Measurements from ENCODE around the gene SLCO4C1.
"Not testable (repeated sequence)": the region's sequence is repeated elsewhere in the genome, so short reads cannot be mapped to it uniquely, and the experiment has no call there.

SLCO4C1 gene, protein sequence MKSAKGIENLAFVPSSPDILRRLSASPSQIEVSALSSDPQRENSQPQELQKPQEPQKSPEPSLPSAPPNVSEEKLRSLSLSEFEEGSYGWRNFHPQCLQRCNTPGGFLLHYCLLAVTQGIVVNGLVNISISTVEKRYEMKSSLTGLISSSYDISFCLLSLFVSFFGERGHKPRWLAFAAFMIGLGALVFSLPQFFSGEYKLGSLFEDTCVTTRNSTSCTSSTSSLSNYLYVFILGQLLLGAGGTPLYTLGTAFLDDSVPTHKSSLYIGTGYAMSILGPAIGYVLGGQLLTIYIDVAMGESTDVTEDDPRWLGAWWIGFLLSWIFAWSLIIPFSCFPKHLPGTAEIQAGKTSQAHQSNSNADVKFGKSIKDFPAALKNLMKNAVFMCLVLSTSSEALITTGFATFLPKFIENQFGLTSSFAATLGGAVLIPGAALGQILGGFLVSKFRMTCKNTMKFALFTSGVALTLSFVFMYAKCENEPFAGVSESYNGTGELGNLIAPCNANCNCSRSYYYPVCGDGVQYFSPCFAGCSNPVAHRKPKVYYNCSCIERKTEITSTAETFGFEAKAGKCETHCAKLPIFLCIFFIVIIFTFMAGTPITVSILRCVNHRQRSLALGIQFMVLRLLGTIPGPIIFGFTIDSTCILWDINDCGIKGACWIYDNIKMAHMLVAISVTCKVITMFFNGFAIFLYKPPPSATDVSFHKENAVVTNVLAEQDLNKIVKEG

GRCh38 chr5:102296178-102296817 is at the start of gene SLCO4C1:
SLCO4C1 (minus strand) TSS chr5:102296284; CDS start chr5:102296262, 22 bp downstream.
- DNase-seq: peak; percentile 77

DNA sequence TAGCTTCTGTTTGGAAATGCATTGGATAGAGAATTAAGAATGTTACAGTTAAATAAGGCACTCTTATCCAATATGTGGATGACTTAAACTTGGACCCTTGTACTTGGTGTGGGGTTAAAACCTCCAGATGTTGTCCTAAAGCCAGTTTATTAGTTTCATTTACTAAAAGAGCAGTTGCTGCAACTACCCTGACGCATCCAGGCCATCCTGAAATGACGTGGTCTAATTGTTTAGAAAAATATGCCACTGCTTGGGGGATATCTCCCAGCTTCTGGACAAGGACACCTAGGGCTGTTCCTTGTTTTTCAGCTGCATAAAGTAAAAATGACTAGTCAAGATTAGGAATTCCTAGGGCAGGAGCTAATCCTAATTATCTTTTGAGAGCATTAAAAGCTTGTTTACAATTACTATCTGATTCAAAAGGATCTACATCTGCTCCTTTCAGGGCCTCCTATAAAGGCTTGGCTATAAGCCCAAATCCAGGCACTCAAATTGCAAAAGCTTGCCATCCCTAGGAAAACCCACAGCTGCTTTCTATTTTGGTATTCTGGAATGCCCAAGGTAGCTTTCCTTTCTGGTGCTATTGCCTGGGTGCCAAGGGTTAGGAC is 45.7 kb upstream of the SLCO4C1 start:
- DNase-seq: no peak

DNA sequence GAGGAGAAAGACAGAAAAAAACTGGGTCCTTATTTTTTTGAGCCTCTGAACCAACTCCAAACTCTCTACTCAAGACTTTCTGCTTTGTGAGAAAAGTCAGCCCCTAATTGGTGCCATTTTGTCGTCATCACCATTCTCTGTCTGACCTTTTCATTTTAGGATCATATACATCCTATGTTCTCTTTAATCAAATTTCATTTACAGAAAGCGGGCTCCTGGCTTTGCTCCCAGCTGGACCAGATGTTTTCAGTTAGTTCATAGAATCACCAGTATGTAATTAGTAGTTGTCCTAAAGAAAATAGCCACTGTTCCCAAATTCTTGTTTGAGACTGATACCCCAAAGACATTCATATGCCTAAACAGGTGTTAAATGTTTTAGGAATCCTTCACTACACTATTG is 28.6 kb upstream of the SLCO4C1 start:
- no peak for DNase-seq

DNA sequence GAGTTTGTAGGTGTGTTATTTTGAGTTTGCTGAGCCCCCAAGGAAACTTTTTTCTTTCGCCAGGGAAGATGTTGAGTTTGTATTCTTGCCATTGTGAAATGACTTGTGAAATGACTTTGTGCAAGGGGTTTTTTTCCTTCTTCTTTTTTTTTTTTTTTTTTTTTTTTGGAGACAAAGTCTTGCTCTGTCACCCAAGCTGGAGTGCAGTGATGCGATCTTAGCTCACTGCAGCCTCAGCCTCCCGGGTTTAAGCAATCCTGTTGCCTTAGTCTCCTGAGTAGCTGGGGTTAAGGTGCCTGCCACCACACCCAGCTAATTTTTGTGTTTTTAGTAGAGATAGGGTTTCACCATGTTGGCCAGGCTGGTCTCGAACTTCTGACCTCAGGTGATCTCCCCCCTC is 22.7 kb upstream of the SLCO4C1 start:
- not testable (repeated sequence) for DNase-seq

DNA sequence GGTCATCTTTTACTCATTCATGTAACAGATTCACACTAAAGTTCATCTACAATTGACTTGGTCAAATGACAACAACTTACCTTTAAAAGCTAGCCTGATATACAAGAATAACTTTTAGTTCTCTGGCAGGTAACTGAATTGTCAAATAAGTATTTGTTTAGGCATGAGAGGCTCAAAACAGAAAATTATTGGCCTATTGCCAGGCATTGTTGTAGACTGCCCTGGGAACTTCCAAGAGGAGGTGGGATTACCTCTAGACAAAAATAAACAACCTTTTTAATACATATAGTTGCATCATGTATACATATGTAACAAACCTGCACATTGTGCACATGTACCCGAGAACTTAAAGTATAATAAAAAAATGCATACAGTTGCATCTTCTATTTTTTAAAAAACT is 18.2 kb upstream of the SLCO4C1 start:
- no peak for DNase-seq

GRCh38 chr5:102313912-102314311 is 17.8 kb upstream of the SLCO4C1 start:
- DNase-seq: no peak

DNA sequence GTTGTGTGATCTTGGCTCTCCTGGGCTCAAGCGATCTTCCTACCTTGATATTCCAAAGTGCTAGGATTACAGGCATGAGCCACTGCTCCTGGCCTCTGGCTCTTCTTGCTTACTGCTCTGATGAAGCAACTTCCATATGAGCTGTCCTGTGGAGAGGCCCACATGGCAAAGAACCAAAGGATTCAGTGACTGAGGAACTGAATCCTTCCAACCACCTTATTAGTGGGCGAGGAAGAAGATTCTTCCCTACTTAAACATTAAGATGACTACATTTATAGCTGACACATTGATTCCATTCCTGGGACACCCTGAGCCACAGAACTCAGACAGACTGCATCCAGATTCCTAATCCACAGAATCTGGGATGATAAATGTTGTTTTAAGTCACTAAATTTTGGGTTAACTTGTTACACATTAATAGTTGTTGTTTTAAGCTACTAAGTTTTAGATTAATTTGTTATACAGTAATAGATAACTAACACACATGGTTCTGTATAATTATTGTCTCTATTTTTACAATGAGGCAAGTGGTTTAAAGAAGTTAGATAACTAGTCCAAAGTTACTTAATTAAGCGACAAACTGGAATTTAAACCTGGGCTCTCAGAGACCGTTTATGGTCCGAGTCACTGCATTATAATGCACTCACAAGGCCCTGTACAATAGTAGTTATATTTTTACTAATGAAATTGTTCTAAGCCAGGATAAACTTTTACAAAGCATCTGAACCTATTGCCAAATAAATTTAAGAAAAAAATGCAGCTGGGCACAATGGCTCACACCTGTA is 16.7 kb upstream of the SLCO4C1 start:
- no peak for DNase-seq

- DNase-seq: no peak
Measured at GRCh38 chr5:102309586-102309985, 13.5 kb upstream of the SLCO4C1 start.

DNA sequence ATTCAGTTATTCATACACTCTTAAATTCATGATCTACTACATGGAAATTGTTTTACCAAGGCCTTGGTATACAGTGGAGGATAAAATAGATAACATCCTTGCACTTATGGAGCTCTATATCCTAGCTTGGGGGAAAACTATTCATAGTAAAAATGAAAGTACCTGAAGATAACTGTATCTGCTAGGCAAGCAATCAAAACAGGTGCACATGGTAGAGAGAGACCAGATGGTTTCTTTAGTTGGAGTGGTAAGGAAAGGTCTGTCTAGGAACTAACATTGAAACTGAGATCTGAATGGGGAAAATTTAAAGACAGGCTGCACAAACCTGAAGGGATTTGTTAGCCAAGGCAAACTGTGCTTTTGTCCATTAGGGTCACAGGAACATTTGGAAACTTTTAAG is 11.1 kb upstream of the SLCO4C1 start:
- DNase-seq: no peak

GRCh38 chr5:102306121-102306520 is 10.0 kb upstream of the SLCO4C1 start:
- DNase-seq: no peak

DNA sequence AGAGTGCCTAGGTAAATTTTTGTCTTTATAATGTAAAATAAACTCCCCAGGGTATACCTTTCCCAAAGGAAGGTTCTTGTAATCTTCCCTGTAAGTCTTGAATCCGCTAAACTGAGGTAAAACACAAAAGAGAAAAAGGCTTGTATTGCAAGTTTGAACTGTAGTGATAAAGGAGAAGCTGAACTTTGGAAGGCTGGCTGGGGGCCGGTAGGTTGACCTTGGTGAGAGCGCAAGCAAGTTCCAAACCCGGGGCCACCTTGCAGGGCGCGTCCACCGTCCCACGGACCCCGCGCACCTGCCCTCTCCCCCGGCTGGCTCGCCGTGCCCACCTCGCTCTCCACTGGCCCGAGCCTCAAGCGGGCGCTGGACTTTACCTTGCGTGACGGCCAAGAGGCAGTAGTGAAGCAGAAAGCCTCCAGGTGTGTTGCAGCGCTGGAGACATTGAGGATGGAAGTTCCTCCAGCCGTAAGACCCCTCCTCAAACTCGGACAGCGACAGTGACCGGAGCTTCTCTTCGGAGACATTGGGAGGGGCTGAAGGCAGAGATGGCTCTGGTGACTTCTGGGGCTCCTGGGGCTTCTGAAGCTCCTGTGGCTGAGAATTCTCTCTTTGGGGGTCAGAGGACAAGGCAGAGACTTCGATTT is 428 bp downstream of the SLCO4C1 start:
- DNase-seq: no peak

DNA sequence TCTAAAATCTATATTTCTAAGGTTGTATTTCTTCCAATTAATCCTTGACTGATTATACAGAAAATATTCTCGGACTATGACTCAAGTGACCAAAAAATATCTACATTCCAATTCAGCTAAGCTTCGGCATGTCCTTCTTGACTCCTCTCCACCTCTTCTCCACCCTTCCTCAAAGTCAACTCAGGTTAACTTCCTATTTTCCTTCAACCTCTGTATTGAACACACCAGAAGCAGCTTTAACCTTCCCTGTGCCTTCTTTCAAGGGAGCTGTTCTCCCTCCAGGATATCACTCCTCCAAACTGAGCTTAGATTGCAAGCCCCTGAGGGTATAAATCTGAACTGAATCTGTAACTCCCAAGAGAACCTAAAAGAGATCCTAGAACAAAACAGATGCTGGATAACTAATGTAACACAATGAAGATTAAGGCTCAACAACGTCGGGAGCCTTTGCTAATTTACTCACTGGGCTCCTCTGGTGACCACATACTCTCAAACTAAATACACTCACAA is 1.1 kb downstream of the SLCO4C1 start:
- DNase-seq: no peak

DNA sequence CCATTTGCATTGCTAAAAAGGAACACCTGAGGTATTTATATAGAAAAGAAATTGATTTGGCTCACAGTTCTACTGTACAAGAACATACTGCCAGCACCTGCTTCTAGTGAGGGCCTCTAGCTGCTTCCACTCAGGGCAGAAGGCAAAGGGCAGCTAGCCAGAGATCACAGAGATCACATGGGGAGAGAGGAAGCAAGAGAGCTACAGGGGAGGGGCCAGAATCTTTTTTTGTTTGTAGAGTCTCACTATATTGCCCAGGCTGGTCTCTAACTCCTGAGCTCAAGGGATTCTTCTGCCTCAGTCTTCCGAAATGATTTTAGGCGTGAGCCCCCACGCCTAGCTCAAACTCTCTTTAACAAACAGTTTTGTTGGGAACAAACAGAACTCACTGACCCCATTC is 6.1 kb downstream of the SLCO4C1 start:
- no peak for DNase-seq

DNA sequence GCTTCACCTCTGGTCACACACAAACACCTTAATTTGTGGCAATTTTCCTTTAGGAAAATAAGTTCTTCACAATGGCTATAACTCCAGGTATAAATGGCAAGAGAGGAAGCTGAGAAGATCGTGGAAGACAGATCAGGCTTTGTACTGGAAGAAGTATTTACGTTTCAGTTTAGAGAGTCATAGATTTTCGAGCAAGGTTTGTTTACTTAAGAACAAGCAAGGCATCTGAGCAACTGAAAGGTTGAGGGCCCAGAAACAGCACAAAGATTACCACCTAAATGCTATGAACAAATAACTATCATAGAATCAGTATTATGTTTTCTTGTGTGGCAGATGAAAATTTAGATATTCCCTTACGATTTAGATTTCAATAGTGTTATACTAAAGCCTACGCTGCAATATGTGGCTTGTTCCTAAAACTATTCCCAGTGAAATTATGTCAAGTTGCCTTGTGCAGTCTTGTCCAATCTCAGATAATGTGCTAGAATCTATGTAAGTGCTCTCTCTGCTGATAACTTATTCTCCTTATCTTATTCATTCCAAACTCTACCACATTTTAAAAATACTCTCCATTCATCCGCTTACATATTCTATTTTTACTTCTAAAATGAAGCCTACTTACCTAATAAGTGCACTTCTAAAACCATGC is 6.7 kb downstream of the SLCO4C1 start:
- no peak for DNase-seq

GRCh38 chr5:102288630-102289029 is 7.5 kb downstream of the SLCO4C1 start:
- no peak for DNase-seq

DNA sequence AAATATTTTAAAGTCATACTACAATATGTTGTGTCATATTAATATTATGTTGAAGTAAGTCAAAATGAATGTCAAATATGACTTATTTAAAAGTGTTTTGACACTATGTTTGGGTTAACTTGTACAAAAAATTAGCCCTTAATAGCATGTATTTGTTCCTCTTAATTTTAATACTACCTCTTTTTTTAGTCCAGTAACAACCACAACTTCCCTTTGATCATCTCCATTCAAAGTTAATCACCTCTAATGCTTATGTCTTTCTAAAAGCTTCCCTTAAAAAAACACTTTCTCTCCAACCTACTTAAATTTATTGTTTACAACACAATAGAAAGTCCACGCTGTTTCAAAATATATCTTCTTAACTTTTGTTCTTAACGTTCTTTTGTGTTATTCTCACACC is 9.6 kb downstream of the SLCO4C1 start:
- no peak for DNase-seq

DNA sequence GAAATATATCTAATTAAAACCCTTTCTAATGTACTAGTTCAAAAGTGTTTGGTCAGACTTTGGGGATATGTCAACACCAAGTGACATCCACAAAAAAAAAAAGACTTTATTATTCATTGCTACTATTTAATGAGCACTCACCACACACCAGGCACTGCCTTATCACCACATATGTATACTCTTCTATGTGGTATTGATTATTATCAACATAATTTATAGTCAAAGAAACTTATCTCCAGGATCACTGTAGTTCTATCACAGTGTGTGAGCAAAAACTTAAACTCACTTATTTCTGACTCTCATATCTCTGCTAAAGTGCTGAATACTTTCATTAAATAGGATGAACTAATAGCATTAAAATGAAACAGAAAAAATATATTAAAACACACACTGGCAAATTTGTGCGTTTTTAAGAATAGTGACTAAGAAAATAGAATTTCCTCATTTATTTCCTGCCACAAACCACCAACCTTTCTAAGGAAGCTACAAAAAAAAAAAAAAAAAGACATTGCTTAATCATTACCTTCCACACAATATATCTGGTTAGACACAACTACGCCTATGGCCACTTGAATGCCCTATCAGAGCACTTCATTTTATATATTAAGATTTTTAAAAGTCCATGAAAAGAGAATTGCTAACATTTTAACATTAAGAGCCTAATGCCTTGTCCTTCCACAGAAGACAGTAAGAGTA is 12.8 kb downstream of the SLCO4C1 start:
- no peak for DNase-seq

- no peak for DNase-seq
Measured at GRCh38 chr5:102279711-102280110, 16.4 kb downstream of the SLCO4C1 start.

GRCh38 chr5:102278231-102278630 is 17.9 kb downstream of the SLCO4C1 start:
- no peak for DNase-seq

DNA sequence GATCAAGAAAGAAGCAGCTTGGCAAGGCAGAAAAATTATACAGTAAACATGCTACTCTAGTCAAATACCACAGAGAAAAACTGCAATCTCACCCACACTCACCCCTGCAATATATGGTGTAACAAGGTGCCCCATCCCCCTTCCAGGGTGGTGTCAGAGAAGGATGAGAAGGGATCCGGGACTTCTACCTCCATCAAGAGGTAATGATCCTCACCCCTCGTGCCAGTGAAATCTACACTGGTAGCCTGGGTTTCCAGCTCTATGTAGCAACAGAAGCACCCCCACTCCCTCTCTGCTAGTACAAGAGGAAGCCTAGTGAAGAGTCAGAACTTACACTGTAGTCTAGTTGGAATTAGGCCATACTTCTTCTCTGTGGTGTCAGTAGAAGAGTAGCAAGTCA is 18.9 kb downstream of the SLCO4C1 start:
- no peak for DNase-seq

GRCh38 chr5:102271759-102272158 is 24.3 kb downstream of the SLCO4C1 start:
- DNase-seq: no peak
